GM18873 (cell line): ENCODE data around the gene PTCH1.

Source experiments
- ATAC-seq: cut with Tn5 transposase; IDR thresholded peaks from one replicate; pipeline ENCODE4 v1.9.1; 2021; ENCODE audit warnings: mild to moderate bottlenecking, moderate library complexity, moderate number of reproducible peaks; ENCODE audit not compliant: unreplicated experiment, low FRiP score

PTCH1 gene

GRCh38 chr9:95513711-95514110 lies 3.1 kb downstream of the PTCH1 start:
- ATAC-seq, result no peak

- no peak for ATAC-seq
Observed at GRCh38 chr9:95512709-95513095, 4.1 kb downstream of the PTCH1 start.

DNA sequence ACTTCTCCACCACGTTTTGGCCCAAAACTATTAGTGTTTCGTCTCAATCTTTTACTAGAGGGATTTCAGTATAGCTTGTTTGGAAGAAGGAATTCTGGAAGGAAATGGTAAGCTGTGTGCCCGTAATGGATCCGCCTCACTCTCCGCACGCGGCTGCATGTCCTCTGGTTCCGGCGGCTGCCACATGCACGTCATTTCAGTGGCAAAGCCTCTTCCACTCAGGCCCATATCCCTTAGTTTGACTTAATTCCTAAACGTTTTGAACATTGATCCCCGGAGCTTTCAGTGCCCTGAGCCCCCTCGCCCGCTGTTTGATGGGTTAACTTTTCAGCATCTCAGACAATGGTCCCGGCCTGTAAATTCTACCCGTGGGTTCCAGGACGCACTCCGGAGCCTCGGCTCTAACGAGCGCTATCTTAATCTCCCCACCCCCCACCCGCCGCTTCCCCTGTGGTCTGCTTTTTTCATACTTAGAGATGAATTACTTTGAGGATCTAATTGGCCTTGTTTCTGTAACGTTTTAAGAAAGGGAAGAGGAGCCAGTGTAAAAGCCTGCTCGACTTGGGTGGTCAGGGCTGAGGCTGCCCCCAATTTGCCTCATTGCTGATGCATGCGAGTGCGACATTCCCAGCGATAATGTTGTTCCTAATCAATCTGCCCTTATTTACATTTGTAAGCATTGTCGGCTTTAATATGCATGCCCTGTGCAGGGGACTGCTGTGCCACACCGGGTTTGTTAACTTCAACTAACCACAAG lies 4.6 kb downstream of the PTCH1 start:
- ATAC-seq, result no peak

GRCh38 chr9:95511616-95511931 lies 5.2 kb downstream of the PTCH1 start:
- no peak for ATAC-seq

GRCh38 chr9:95510709-95511615 lies 5.8 kb downstream of the PTCH1 start:
- ATAC-seq, result peak; percentile 31

DNA sequence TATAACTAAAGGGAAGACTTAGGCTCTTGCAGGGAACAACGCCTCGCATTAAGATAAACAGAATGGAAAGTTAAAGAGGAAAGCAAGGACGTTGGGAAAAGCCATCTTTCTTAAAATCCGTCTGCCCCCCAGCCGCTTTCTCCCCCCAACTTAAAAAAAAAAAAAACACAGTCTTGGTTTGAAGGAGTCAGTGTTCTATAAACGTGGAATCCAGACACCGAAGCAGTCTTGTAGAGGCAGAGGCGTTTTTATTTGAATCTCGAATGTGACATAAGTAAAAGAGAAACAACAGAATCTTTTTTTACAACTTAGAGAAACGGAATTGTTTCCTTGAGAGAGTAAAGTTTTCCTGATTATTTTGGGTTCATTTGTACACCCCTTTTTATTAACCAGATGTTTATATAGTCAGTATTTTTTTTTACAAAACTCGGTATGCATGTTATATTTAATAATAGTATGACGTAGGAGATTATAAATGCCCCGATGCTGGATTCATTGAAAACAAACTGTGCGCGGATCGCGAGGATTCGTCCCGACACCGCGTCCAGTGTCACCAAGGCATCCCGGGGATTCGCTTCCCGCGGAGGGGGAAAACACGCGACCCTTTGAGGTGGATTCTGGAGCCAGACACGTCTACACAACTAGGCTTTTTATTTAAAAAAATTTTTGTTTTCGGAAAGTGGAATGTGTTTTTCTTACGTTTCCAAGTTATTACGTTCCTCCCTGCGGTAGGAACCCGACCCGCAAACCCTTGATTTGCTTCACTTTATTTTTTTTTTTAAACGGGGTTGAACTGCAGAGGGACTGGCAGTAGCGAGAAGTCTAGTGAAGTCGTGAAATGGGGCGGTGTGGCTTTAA lies 6.7 kb downstream of the PTCH1 start:
- no peak for ATAC-seq

GRCh38 chr9:95508968-95509850 lies 7.6 kb downstream of the PTCH1 start:
- peak; percentile 41 for ATAC-seq

DNA sequence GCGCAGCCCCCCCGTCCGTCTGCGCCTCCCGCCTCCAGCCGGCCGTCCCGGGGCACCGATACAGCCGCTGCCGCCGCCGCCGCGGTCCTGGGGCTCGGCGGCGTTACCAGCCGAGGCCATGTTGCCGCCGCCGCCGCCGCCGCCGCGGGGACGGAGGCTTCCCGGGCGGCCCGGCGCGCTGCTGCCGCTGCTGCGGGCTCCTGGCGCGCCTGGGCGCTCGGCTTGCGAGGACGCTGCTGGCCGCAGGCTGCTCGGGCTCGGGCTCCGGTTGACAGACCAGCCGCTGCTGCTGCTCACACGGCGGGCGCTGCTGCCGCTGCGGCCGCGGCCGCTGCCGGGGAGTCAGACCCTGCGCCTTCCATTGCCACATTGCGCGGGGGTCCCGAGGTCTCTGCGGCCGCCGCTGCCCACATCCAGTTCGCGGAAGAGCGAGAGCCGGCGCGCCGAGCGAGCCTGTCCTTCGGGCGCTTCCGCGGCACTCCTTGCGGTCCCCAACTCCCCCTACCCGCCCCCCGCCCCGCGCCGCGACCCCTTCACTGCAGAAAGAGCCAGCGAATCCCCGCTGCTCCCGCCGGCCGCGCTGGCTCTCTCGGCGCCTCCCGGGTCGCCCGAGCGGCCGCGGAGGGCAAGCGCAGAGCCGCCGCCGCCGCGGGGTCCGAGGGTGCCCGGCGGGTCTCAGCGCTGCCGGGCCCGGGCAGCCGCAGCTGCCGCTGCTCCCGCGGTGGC lies 8.4 kb downstream of the PTCH1 start:
- ATAC-seq, result no peak

DNA sequence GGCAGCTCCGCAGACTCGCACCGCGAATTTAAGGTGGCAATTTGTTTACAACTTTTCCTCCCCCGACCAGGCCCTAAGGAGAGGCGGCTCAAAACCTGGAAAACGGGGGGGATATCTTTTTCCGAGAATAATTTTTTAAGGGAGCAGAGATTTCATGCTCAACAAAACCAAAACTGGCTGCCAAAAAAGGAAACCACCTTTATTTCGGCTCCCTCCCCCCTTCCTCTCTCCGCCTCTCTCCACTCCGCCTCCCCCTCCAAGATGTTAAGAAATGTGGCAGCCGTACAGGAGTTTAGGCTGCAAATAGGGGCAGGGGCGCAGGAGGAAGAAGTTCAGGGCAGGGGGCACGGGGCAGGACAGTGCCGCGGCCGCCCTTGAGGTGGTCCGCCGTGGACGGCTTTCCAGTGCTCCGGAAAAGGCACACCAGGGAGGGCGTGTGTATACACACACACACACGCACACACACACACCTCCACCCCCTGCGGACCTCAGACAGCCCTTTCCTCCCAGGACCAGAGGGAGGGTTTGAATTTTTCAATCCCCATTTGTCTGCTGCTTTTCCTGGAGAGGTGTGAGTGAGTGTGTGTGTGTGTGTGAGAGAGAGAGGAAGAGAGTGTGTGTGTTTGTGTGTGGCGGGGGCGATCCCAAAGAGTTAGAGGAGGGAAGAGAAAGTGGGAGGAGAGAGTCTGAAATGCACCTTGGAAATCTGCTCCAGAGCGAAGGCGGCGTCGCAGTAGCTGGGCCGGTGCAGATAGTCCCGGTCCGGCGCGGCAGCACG lies 9.1 kb downstream of the PTCH1 start:
- ATAC-seq, result no peak

DNA sequence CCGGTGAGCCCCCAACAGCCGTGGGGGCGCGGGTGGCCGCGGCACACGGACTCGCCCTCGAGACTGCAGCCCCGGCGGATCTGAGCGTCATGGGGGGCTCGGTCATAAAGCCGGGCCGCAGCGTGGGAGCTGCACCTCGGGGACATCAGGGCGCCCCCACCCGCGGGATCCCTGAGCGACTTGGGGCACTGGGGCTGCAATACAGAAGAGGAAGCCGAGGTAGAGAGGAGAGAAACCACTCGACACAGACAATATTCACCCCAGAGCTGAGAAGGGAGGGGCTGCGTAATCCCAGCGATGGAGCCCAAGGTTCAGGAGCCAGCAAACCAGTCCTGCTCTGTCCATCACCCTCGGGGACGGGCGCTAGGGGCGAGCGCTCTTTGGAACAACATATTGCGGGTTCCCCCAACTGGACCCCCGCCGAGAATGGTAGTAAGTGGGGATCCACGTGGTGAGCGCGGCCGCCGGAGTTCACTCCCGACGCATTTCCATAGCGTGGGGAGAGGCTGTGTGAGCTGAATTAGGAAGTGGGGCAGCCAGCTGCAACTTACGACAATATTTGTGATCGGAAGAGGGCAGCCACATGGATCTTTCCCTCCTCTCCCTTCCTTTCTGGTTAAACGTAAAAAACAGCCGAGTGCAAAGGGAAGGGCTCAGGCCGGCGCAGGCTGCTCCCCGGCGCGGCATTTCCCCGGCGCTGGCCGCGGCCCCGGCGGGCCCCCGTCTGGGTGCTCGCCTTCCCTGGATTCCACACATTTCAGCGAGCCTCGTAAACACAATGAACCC lies 9.9 kb downstream of the PTCH1 start:
- ATAC-seq, result no peak

DNA sequence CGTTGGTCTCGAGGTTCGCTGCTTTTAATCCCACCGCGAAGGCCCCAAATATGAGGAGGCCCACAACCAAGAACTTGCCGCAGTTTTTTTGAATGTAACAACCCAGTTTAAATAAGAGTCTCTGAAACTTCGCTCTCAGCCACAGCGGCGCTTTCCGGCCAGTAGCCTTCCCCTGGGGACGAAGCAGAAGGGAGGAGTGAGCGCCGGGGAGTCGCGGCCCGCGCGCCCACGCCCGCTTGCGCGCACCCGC lies 10.4 kb downstream of the PTCH1 start:
- no peak for ATAC-seq

- no peak for ATAC-seq
Observed at GRCh38 chr9:95505717-95506427, 10.9 kb downstream of the PTCH1 start.

DNA sequence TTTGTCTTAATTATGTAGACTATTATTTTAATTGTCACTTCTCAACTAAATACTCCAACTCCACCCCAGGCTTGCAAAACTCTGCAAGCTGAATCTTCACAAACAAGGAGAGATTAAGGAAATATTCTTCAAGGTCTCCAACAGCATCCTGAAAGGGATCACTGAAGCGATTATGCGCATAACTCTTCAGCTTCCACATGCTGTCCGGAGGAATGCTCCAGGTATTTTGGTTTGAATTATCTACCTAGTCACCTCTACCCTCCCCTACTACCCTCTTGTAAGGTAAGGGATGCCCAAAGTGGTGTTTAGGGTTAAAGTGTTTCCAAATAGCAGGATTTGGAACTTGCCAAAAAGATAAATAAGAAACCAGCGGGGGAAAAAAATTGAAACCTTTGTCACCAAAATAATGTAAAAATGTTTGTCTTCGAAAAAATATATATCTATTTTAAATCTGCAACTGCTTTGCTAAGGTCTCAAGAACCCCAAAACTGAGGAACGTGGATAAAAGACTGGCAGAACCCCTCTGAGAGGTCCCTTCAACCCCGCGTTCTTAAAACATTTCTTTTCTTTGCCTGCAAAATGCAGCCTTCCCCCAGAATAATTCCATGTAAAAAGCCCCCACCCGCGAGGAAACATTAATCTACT lies 11.6 kb downstream of the PTCH1 start:
- ATAC-seq, result no peak

- ATAC-seq, result no peak
Observed at GRCh38 chr9:95504053-95504963, 12.5 kb downstream of the PTCH1 start.

DNA sequence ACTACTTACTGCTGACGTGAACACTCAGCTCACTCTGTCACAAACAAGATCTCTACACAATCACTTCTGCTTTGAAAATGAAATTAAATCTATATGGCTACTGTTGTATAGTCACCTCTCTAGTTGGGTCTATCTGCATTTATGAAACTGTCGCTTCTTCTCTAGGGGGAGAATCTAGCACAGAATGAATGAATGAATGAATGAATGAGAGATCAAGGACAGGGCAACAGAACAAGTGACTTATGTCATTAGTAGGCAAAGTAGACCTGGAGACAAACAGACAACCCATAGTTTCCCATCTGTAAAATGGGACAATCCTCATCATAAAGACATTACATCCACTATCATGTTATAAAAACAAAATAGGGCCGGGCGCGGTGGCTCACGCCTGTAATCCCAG lies 13.4 kb downstream of the PTCH1 start:
- no peak for ATAC-seq

DNA sequence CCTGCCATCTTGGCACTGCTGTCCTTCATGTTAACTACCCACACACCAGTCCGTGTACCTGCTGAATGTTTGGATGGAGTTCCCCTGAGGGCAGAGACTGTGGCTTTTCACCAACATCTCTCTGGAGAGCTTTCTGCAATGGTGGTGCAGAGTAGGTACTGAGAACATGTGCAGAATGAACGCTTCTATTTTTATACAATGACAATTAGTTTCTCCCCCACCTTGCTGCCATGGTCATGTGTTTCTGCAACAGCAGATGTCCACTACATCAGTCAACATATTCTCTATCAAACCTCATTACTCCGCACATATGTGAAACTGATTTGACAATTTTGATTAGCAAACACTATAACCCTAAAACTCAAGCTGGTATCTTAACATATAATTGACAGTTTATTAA lies 14.5 kb downstream of the PTCH1 start:
- no peak for ATAC-seq
